ENCODE data around the gene TRPM6.

Gene TRPM6

GRCh38 chr9:74817816-74818215 lies 69.9 kb downstream of the TRPM6 start:
- H3K4me3 Mint-ChIP-seq = no peak overlapping the region
- no peaks in the 10 kb centered on the region for H3K9me3 Mint-ChIP-seq (ENCODE audit: low read depth)
- no peaks in the 10 kb centered on the region for H3K4me1 Mint-ChIP-seq (ENCODE audit: low read depth)
- H3K27me3 Mint-ChIP-seq = peaks cover 6% of the 10 kb centered on the region
- H3K27ac Mint-ChIP-seq = no peak overlapping the region
- H3K36me3 Mint-ChIP-seq = no peaks in the 10 kb centered on the region

- Mint-ChIP-seq H3K36me3 (no peaks in the 10 kb centered on the region), H3K4me3 (no peak overlapping the region), H3K27me3 (peaks cover 6% of the 10 kb centered on the region), H3K27ac (no peak overlapping the region), H3K9me3 (ENCODE audit: low read depth) (no peaks in the 10 kb centered on the region), H3K4me1 (ENCODE audit: low read depth) (no peaks in the 10 kb centered on the region)
These were observed 70.4 kb downstream of the TRPM6 start for GRCh38 chr9:74817281-74817810.

GRCh38 chr9:74810200-74810599 lies 77.5 kb downstream of the TRPM6 start:
- H3K27ac Mint-ChIP-seq = no peak overlapping the region
- no peaks in the 10 kb centered on the region for H3K4me1 Mint-ChIP-seq (ENCODE audit: low read depth)
- H3K4me3 Mint-ChIP-seq = no peak overlapping the region
- H3K36me3 Mint-ChIP-seq = no peaks in the 10 kb centered on the region
- peaks cover 15% of the 10 kb centered on the region for H3K27me3 Mint-ChIP-seq
- no peaks in the 10 kb centered on the region for H3K9me3 Mint-ChIP-seq (ENCODE audit: low read depth)

GRCh38 chr9:74804018-74804385 lies 83.7 kb downstream of the TRPM6 start:
- peaks cover 21% of the 10 kb centered on the region for H3K27me3 Mint-ChIP-seq
- no peaks in the 10 kb centered on the region for H3K36me3 Mint-ChIP-seq
- no peaks in the 10 kb centered on the region for H3K4me1 Mint-ChIP-seq (ENCODE audit: low read depth)
- H3K9me3 Mint-ChIP-seq (ENCODE audit: low read depth) = no peaks in the 10 kb centered on the region
- no peak overlapping the region for H3K4me3 Mint-ChIP-seq
- H3K27ac Mint-ChIP-seq = no peak overlapping the region

- Mint-ChIP-seq H3K36me3 (no peaks in the 10 kb centered on the region), H3K4me1 (ENCODE audit: low read depth) (no peaks in the 10 kb centered on the region), H3K27me3 (peaks cover 21% of the 10 kb centered on the region), H3K4me3 (no peak overlapping the region), H3K9me3 (ENCODE audit: low read depth) (no peaks in the 10 kb centered on the region), H3K27ac (no peak overlapping the region)
These were observed 84.2 kb downstream of the TRPM6 start for GRCh38 chr9:74803376-74804017.

GRCh38 chr9:74800226-74800625 lies 87.5 kb downstream of the TRPM6 start:
- H3K27me3 Mint-ChIP-seq = peaks cover 9% of the 10 kb centered on the region
- no peaks in the 10 kb centered on the region for H3K36me3 Mint-ChIP-seq
- H3K4me3 Mint-ChIP-seq = no peak overlapping the region

GRCh38 chr9:74795803-74796202 lies 91.9 kb downstream of the TRPM6 start:
- no peak overlapping the region for H3K4me3 Mint-ChIP-seq
- H3K36me3 Mint-ChIP-seq = no peaks in the 10 kb centered on the region
- no peaks in the 10 kb centered on the region for H3K4me1 Mint-ChIP-seq (ENCODE audit: low read depth)
- no peaks in the 10 kb centered on the region for H3K9me3 Mint-ChIP-seq (ENCODE audit: low read depth)
- peaks cover 4% of the 10 kb centered on the region for H3K27me3 Mint-ChIP-seq
- H3K27ac Mint-ChIP-seq = no peak overlapping the region

More at GRCh38 chr9:74800226-74800625, 87.5 kb downstream of the TRPM6 start:
- Mint-ChIP-seq H3K27ac (no peak overlapping the region), H3K4me1 (ENCODE audit: low read depth) (no peaks in the 10 kb centered on the region), H3K9me3 (ENCODE audit: low read depth) (no peaks in the 10 kb centered on the region)

- no peaks in the 10 kb centered on the region for H3K9me3 Mint-ChIP-seq (ENCODE audit: low read depth)
- no peaks in the 10 kb centered on the region for H3K36me3 Mint-ChIP-seq
- H3K4me1 Mint-ChIP-seq (ENCODE audit: low read depth) = no peaks in the 10 kb centered on the region
- no peak overlapping the region for H3K4me3 Mint-ChIP-seq
- H3K27me3 Mint-ChIP-seq = peaks cover 1% of the 10 kb centered on the region
- no peak overlapping the region for H3K27ac Mint-ChIP-seq
These were observed 92.6 kb downstream of the TRPM6 start for GRCh38 chr9:74795081-74795480.

GRCh38 chr9:74784506-74784905 lies 103.2 kb downstream of the TRPM6 start:
- Mint-ChIP-seq H3K36me3 (no peaks in the 10 kb centered on the region), H3K27ac (no peak overlapping the region)

GRCh38 chr9:74783408-74783807 lies 104.3 kb downstream of the TRPM6 start:
- H3K27me3 Mint-ChIP-seq = peaks cover 7% of the 10 kb centered on the region
- H3K36me3 Mint-ChIP-seq = no peaks in the 10 kb centered on the region
- H3K27ac Mint-ChIP-seq = no peak overlapping the region
- H3K4me1 Mint-ChIP-seq (ENCODE audit: low read depth) = no peaks in the 10 kb centered on the region
- no peaks in the 10 kb centered on the region for H3K9me3 Mint-ChIP-seq (ENCODE audit: low read depth)
- no peak overlapping the region for H3K4me3 Mint-ChIP-seq

More at GRCh38 chr9:74784506-74784905, 103.2 kb downstream of the TRPM6 start:
- Mint-ChIP-seq H3K9me3 (ENCODE audit: low read depth) (no peaks in the 10 kb centered on the region), H3K27me3 (peaks cover 5% of the 10 kb centered on the region), H3K4me3 (no peak overlapping the region), H3K4me1 (ENCODE audit: low read depth) (no peaks in the 10 kb centered on the region)

- H3K27ac Mint-ChIP-seq = no peak overlapping the region
- H3K27me3 Mint-ChIP-seq = peaks cover 7% of the 10 kb centered on the region
- H3K4me3 Mint-ChIP-seq = no peak overlapping the region
- no peaks in the 10 kb centered on the region for H3K4me1 Mint-ChIP-seq (ENCODE audit: low read depth)
- H3K36me3 Mint-ChIP-seq = no peaks in the 10 kb centered on the region
- H3K9me3 Mint-ChIP-seq (ENCODE audit: low read depth) = no peaks in the 10 kb centered on the region
These were observed 110.4 kb downstream of the TRPM6 start for GRCh38 chr9:74777136-74777879.

- Mint-ChIP-seq H3K36me3 (no peaks in the 10 kb centered on the region), H3K27ac (no peak overlapping the region), H3K27me3 (peaks cover 11% of the 10 kb centered on the region), H3K4me1 (ENCODE audit: low read depth) (peaks cover 4% of the 10 kb centered on the region), H3K4me3 (no peak overlapping the region), H3K9me3 (ENCODE audit: low read depth) (no peaks in the 10 kb centered on the region)
These were observed 112.3 kb downstream of the TRPM6 start for GRCh38 chr9:74775396-74775795.

- Mint-ChIP-seq H3K4me3 (no peak overlapping the region), H3K27ac (no peak overlapping the region), H3K36me3 (no peaks in the 10 kb centered on the region), H3K27me3 (peaks cover 10% of the 10 kb centered on the region), H3K9me3 (ENCODE audit: low read depth) (no peaks in the 10 kb centered on the region), H3K4me1 (ENCODE audit: low read depth) (peaks cover 4% of the 10 kb centered on the region)
These were observed 113.7 kb downstream of the TRPM6 start for GRCh38 chr9:74773886-74774479.

GRCh38 chr9:74772121-74772520 lies 115.6 kb downstream of the TRPM6 start:
- Mint-ChIP-seq H3K27me3 (peaks cover 12% of the 10 kb centered on the region), H3K4me3 (no peak overlapping the region), H3K27ac (no peak overlapping the region), H3K9me3 (ENCODE audit: low read depth) (no peaks in the 10 kb centered on the region), H3K4me1 (ENCODE audit: low read depth) (peaks cover 4% of the 10 kb centered on the region), H3K36me3 (no peaks in the 10 kb centered on the region)

- Mint-ChIP-seq H3K27ac (no peak overlapping the region), H3K4me1 (ENCODE audit: low read depth) (peaks cover 4% of the 10 kb centered on the region), H3K27me3 (peaks cover 12% of the 10 kb centered on the region), H3K36me3 (no peaks in the 10 kb centered on the region), H3K9me3 (ENCODE audit: low read depth) (no peaks in the 10 kb centered on the region), H3K4me3 (no peak overlapping the region)
These were observed 116.0 kb downstream of the TRPM6 start for GRCh38 chr9:74771672-74772071.
